SU-DHL-6 (cell line): ENCODE measurements around the gene FBXW7.

Source experiments
- EZH2phosphoT487 ChIP-seq: fragments of 200-600 bp; sonication (generic), shearing (Covaris generic); conservative IDR thresholded peaks from 2 replicates; pipeline ENCODE4 v1.6.1; 2018; ENCODE audit warnings: mild to moderate bottlenecking, antibody characterized with exemption, low read length, moderate library complexity, mixed read lengths
- TF ChIP-seq, protein P1 (sequence below): fragments of 200-600 bp; sonication (generic); IDR thresholded peaks from one replicate; pipeline ENCODE4 v1.5.1; 2017; ENCODE audit warnings: antibody characterized with exemption, mild to moderate bottlenecking, low read length, moderate library complexity; ENCODE audit not compliant: insufficient read depth, poor library complexity, severe bottlenecking

DNA sequence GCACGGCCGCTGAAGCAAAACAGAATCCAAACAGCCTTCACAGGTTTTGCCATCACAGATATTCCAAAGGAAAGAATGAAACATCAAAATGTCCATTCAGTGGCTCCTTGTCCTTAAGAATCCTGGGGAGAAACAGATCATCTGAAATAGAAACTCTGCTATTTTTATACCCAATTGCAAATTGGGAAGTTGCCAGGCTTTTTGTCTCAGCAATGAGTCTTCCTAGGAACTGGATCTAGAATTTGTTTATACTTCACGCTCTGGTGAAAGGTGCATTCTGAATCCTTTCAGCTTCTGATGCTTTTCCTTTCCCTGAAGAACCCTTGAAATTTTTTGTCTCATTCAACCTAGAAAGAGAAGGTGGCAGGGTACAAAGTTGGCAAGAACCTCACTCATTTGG, 218.9 kb downstream of the FBXW7 start:
- no peak for TF ChIP-seq EZH2phosphoT487
- TF ChIP-seq, protein P1, sequence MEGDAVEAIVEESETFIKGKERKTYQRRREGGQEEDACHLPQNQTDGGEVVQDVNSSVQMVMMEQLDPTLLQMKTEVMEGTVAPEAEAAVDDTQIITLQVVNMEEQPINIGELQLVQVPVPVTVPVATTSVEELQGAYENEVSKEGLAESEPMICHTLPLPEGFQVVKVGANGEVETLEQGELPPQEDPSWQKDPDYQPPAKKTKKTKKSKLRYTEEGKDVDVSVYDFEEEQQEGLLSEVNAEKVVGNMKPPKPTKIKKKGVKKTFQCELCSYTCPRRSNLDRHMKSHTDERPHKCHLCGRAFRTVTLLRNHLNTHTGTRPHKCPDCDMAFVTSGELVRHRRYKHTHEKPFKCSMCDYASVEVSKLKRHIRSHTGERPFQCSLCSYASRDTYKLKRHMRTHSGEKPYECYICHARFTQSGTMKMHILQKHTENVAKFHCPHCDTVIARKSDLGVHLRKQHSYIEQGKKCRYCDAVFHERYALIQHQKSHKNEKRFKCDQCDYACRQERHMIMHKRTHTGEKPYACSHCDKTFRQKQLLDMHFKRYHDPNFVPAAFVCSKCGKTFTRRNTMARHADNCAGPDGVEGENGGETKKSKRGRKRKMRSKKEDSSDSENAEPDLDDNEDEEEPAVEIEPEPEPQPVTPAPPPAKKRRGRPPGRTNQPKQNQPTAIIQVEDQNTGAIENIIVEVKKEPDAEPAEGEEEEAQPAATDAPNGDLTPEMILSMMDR = no peak
